Stimulated activated CD4-positive, alpha-beta T cell treated with anti-CD3 and anti-CD28 coated beads, Interleukin-4, amount 100 ng/mL, for 48 hours (primary cell): Measurements from ENCODE around the gene NSUN7.
"Not testable (repeated sequence)": the region's sequence is repeated elsewhere in the genome, so short reads cannot be mapped to it uniquely, and the experiment has no call there.

Experiments used
- DNase-seq, 2 donors: peaks; one replicate each; pipeline ENCODE4 v3.0.0-alpha.2; 2020; ENCODE audit warnings: low read depth in 2 of 2

The NSUN7 gene

GRCh38 chr4:40812856-40813255 is 63.1 kb downstream of the NSUN7 start:
- no peak for DNase-seq

- DNase-seq = not testable (repeated sequence)
Observed at GRCh38 chr4:40817157-40817556, 67.4 kb downstream of the NSUN7 start.

DNA sequence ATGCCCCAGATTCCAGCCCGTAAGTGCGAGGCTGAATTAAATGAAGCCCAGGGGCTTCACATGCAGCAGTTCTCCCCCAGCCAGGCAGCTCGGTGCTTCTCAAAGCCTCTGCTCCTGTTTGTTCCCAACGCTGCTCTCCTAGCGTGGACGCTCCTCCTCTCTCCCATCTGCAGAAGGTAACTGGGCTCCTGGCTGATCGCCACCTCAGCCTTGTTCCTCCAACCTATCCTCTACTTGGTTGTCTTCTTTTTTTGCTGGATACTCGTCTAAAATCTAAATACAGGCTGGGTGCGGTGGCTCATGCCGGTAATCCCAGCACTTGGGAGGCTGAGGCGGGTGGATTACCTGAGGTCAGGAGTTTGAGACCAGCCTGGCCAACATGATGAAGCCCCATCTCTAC is 70.3 kb downstream of the NSUN7 start:
- no peak for DNase-seq

- no peak for DNase-seq
Observed at GRCh38 chr4:40822420-40823166, 72.8 kb downstream of the NSUN7 start.

- DNase-seq = no peak
Observed at GRCh38 chr4:40825014-40825838, 75.5 kb downstream of the NSUN7 start.

DNA sequence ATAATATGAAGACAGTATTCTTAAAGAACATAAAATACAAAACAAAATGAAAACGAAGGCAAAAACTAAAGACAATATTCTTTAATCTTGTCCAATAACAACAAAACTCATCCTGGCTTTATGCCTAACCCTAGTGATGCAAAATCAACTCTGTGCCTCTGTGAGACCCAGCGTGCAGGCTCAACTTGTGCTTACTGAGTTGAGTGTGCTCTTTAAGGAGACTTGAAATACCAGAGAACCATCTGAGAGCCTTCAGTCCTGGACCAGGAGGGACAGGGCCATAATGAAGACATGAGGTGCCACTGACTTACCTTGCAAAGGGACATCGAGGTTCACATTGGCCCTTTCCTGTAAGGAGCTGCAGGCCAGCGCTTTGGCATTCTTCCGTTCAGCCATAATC is 77.1 kb downstream of the NSUN7 start:
- DNase-seq = no peak

DNA sequence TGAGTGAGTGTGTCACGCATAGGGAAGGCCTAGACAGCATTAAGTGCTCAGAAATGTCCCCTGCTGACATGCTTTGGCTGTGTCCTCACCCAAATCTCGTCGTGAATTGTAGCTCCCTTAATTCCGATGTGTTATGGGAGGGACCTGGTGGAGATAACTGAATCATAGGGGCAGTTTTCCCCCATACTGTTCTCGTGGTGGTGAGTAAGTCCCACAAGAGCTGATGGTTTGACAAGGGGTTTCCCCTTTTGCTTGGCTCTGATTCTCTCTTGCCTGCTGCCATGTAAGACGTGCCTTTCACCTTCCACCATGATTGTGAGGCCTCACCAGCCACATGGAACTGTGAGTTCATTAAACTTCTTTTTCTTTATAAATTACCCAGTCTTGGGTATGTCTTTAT is 78.0 kb downstream of the NSUN7 start:
- no peak for DNase-seq

GRCh38 chr4:40828661-40829060 is 78.9 kb downstream of the NSUN7 start:
- no peak for DNase-seq

DNA sequence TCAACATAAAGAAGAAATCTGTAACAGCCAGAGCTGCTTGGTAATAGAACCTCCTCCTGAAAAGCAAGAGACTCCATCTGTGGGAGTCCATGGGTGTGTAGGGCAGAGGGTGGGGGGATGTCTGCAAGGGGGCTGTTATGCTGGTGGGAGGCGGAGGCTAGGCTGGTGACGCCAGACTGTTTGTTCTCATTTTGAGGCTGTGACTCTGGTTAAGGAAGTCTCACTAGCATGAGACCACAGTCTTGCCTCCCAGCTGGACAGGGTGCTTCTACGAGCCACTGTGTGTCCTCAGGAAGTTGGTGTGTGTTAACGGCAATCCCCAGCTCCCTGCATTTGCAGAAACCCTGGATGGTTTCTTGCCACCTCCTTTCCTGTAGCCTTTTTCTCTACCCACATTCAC is 79.8 kb downstream of the NSUN7 start:
- no peak for DNase-seq

DNA sequence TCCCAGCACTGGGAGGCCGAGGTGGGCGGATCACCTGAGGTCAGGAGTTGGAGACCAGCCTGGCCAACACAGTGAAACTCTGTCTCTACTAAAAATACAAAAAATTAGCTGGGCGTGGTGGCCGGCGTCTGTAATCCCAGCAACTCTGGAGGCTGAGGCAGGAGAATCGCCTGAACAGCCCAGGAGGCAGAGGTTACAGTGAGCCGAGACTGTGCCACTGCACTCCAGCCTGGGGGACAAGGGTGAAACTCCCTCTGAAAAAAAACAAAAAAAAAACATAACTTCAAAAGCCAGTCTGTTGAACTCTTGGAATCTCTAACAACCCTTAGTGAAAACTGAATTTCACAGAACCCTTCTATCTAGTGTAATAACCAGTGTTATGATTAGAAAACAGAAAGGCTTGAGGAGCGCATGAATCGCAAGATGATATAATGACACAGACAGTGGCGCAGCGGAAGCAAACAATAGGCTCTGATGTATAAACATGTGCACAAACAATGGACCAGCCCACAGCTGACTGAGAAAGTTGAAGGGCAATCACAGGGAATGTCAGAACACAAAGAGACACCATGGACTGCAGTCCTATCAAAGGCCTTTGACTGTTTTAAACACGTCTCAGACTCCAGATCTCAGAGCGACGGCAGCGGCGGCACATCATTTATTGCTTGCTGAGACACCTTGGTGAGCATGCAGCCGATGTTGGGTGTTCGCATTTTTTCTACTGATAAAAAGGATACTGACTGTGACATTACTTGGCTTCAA is 81.6 kb downstream of the NSUN7 start:
- DNase-seq = no peak

GRCh38 chr4:40832175-40832574 is 82.4 kb downstream of the NSUN7 start:
- DNase-seq = no peak

GRCh38 chr4:40833212-40833611 is 83.5 kb downstream of the NSUN7 start:
- DNase-seq = no peak

- no peak for DNase-seq
Observed at GRCh38 chr4:40837094-40837870, 87.5 kb downstream of the NSUN7 start.

- DNase-seq = no peak
Observed at GRCh38 chr4:40838742-40839141, 89.0 kb downstream of the NSUN7 start.

GRCh38 chr4:40840255-40840984 is 90.7 kb downstream of the NSUN7 start:
- no peak for DNase-seq

DNA sequence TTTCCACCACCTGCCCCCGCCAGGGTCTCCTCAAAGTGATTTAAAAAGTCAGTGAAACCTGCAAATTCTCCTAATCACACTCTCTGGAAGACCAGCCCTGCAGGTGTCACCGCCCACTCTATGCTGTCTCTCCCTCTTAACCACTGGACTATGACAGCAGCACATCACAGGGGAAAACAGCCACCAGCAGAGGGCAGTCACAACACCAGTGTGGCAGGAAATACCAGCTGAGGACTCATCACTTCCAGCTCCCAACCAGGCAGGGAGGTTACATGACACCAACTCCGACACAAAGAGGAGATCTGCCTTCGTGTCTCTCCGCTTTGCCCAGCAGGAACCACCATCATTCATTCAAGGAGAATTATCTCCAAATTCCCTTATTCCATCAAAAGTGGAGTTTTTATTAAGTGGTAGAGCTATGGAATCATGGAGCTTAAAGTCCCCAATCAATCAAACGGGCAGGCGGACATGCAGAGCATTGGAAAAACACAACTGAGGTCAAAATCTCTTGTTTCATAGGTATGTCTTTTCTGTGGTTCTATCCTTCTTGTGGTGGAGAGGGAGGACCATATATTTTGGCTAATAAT is 91.3 kb downstream of the NSUN7 start:
- peak; percentile 80 to 85 for DNase-seq

- DNase-seq = no peak
Observed at GRCh38 chr4:40842318-40842717, 92.6 kb downstream of the NSUN7 start.

- DNase-seq = no peak
Observed at GRCh38 chr4:40842725-40843423, 93.1 kb downstream of the NSUN7 start.

- DNase-seq = peak in 1 of 2 donors; percentile 11
Observed at GRCh38 chr4:40843696-40844095, 93.9 kb downstream of the NSUN7 start.

DNA sequence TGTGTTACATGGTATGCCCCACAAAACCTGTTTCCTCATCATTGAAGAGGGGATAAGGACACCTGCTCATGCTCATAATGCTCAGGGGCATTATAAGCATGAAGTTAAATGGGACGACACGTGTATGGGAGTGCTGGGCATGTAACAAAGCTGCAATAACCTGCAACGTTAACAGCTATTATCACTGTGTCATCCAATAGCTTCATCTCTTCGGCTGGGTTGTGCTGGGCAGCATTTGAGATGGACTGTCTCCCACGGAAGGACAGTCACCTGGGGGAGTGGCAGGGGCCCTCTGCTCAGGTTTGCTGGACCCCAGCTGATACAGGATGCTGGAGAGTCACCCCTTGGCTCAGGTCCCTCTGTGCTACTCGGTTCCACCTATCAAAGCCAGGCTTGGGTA is 94.5 kb downstream of the NSUN7 start:
- no peak for DNase-seq
